Measurements from ENCODE around the gene C17orf75.

DNA sequence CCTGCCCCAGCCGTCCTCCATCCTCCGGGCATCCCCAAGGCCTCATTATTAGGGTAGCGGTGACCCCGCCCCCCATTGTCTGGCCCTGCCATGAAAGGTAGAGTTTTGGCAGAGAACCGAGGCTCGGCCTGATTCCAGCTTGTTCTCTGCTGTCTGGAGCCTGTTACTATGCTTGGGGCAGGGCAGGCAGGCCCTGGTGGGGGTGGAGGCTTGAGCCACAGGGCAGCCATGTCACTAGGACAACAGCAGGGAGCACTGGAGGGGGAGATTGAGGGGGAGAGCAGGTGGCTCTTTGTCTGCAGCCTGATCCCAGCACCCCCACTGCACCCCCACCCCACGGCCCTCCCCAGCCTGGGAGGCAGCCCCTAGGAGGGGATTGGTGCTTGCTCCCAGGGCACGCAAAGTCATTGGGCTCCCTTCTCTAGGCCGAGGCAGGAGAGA, 60.9 kb downstream of the C17orf75 start:
- TF ChIP-seq EZH2phosphoT487 (IDR thresholded peaks at IDR 0.05; ENCODE audit: insufficient read depth, low read depth): no peak
- TF ChIP-seq EZH2 (IDR thresholded peaks at IDR 0.05; ENCODE audit: insufficient read depth, poor library complexity, severe bottlenecking): no peak
